Mammary epithelial cell (primary cell): ENCODE data around the gene SMYD5.
"Not testable (repeated sequence)": the region's sequence is repeated elsewhere in the genome, so short reads cannot be mapped to it uniquely, and the experiment has no call there.

Experiments used
- CTCF ChIP-seq, 2 donors: IDR thresholded peaks in 1 of 2; conservative IDR thresholded peaks in 1 of 2; 2 replicates each; pipeline ENCODE4 v1.5.1; 2011 to 2012; ENCODE audit warnings: inconsistent platforms in 2 of 2, low read length in 2 of 2, mild to moderate bottlenecking in 2 of 2, control low read depth in 1 of 2, low read depth in 1 of 2; ENCODE audit not compliant: insufficient read depth in 1 of 2; ENCODE audit errors: extremely low read depth in 1 of 2
- EZH2 ChIP-seq: IDR thresholded peaks from 2 replicates; pipeline ENCODE4 v1.6.1; 2012; ENCODE audit warnings: low read length, inconsistent platforms, borderline replicate concordance

GRCh38 chr2:73262691-73263429 lies 48.8 kb downstream of the SMYD5 start:
- TF ChIP-seq CTCF (conservative IDR thresholded peaks at IDR 0.05 in 1 of 2, IDR thresholded peaks at IDR 0.05 in 1 of 2; ENCODE audit: extremely low read depth in 1 of 2, insufficient read depth in 1 of 2, low read depth in 1 of 2, low read length in 2 of 2); EZH2: not testable (repeated sequence)
